Hepatic stellate cell (primary cell): ENCODE results near the gene NUB1.
A peak's percentile ranks its signal among the peaks of the same experiment; 100 is the strongest.

Experiments
- DNase-seq: peaks from one replicate; pipeline ENCODE4 v3.0.0; 2011; ENCODE audit warnings: low spot score

NUB1 gene

DNA sequence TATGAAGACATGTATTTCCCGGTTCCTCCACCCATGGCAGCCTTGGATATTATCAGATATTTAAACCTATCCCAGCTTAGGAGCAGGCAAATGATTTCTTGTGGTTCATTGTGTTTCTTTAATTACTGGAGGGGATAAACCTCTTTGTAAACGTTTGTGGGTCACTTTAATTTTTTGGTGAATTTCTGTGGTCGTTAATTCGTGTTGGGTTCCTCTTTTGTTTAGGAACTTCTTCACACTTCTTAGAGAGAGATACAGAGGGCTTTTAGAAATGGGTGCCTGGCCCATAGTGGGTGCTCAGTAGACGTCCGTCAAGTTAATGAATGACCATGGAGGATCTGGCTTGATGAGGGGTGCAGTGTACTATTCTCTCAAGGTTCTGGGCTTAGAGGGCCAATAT is 27.2 kb upstream of the NUB1 start:
- no peak for DNase-seq

- DNase-seq: peak; percentile 74
Observed at GRCh38 chr7:151315038-151315655, 26.5 kb upstream of the NUB1 start.

DNA sequence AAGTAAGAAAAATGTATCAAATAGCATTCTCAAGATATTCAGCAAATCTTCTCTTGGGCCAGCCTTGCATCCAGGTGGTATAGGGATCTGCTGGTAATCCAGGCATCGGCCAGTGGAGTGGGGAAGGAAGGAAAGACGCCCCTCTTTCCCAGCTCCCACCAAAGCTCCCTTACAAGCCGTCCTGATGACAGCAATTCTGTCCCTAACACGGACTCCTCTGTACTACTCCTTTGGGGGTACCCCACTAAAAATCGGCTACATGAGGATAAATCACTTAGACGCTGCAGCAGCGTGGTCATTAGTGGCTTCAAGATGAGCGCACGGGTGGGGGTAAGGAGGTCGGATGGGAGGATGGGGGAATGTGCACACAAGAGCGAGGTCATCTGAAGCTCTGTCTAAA is 24.7 kb upstream of the NUB1 start:
- no peak for DNase-seq

GRCh38 chr7:151317936-151318335 is 23.7 kb upstream of the NUB1 start:
- DNase-seq: no peak

GRCh38 chr7:151319189-151319588 is 22.4 kb upstream of the NUB1 start:
- DNase-seq: no peak

GRCh38 chr7:151320263-151320845 is 21.3 kb upstream of the NUB1 start:
- no peak for DNase-seq

- DNase-seq: no peak
Observed at GRCh38 chr7:151321341-151321740, 20.3 kb upstream of the NUB1 start.

DNA sequence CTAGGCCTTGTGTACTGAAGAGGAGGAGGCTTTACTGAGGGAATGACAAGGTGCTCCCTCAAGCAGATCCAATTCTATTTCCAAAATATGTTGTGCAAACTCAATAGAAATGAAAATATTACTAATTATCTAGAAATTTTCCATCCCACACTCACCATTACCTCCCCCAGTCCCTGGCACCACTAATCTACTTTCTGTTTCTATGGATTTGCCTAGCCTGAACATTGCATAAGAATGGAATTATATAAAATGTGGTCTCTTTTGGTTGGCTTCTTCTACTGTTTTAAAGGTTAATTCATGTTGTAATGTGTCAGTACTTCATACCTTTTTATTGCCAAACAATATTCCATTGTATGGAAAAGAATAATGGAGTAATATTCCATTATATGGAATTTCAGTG is 18.7 kb upstream of the NUB1 start:
- DNase-seq: no peak

DNA sequence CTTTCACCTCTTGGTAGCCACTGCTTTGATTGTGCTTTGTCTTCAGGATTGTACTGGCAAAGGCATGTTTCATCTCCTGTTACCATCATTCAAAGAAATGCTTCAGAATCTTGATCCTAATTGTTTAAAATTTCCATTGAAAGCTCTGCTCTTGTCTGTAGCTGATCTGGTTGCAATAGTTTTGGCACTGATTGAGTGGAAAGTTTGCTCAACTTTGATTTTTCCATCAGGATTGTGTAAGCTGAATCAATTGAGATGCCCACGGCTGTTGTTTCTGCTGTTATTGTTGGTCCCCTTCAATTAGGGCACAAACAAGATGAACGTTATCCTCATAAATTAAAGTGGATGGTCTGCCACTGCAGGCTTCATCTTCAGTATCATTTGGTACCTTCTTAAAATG is 14.6 kb upstream of the NUB1 start:
- no peak for DNase-seq

- no peak for DNase-seq
Observed at GRCh38 chr7:151327659-151328058, 14.0 kb upstream of the NUB1 start.

DNA sequence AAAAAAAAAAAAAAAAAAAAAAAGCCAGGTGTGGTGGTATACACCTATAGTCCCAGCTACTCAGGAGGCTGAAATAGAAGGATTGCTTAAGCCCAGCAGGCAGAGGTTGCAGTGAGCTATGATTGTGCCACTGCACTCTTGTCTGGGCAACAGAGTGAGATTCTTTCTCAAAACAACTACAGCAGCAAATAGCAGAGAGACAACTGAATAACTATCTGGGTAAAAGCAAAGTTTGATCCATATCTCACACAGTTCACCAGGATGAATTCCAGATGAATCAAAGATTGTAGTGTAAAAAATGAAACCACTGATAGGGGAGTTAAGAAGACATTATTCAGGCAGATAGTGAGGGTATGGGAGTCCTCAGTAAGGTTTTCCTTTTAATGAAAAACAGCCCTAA is 11.4 kb upstream of the NUB1 start:
- no peak for DNase-seq

- DNase-seq: no peak
Observed at GRCh38 chr7:151330661-151331060, 11.0 kb upstream of the NUB1 start.

DNA sequence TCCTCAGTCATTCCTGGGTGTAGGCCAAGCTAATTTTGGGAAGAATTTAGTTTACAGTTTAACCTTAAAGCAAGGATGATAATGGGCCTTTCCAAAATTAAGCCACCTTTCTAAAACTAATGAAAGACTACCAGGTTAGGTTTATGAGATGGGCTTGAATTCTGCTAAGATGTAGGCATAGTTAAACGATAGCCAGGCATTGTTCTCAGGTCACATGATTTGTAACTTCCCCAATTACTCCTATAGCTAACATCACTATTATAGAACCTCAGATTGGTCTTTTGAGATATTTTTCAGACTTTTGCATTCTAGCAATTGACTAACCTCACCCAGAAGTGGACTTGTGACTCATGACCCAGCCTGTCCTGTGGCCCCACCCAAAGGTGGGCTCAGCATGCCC is 7.0 kb upstream of the NUB1 start:
- no peak for DNase-seq

GRCh38 chr7:151336027-151336708 is 5.4 kb upstream of the NUB1 start:
- DNase-seq: no peak

- no peak for DNase-seq
Observed at GRCh38 chr7:151337346-151337745, 4.3 kb upstream of the NUB1 start.

DNA sequence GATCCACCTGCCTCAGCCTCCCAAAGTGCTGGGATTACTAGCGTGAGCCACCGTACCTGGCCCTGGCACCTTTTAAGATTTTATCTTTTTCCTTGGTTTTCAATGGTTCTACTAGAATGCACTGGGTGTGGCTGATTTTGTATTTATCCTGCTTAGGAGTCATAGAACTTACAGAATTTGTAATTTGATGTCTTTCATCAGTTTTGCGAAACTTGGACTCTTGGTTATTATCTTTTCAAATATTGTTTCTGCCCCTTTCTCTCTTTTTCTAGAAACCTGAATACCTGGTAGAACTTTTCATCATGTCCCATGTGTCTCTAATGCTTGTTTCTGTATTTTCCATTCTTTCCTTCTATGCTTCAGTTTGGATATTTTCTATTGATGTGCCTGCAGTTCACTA is 2.8 kb upstream of the NUB1 start:
- DNase-seq: no peak

DNA sequence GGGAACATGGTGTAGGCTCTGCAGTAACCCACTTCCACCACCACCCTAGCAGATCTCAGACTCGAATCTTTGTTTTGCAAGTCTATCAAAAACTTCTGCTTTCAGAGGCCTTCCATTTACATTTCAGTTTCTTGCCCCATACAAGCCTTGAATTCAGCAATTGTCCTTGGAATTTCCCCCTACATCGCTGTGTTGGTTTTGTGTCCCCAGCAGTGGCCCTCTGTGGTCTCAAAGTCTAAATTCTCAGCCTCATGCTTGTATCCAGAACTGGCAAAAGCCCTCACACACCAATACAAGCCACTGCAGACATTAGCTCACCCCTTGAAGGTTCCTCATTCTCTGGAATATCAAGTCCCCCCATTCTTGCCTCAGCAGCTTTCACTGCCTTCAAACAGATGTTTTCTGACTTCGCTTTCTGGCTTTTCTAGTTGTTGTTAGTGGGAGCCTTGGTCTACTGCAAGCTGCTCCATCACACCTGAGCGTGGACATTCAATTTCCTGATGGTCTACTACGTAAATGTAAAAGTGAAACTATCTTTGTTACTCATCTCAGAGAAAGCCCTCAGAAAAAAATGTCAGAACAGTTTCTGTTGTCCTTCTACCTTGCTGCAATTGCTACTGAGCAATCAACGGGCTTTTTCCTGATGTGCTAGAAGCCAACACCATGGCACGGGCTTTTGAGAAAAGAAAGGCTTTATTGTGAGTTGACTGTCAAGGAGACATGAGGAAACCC is 1.8 kb upstream of the NUB1 start:
- no peak for DNase-seq

DNA sequence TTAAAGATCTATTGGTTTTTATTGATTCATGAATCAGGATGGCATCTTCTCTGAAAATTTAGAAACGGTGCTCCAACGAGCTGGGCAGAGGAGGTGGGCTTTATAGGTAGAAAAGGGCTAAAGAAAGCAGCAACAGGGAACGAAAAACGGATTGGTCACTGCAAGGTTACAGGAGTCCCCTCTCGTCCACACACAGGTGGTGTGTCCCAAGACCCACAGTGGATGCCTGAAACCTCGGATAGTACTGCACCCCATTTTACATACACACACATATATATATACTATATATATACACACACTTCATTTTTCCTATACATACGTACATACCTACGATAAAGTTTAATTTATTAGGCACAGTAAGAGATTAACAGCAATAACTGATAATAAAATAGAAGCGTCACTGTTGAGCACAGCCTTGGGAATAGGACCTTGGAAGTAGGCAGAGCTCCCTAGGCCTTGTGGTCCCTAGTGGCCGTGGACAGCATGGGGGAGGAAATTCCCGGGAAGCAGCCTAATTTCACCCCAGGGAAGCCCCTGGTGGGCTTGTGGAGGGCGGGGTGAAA is 737 bp upstream of the NUB1 start:
- DNase-seq: peak; percentile 28

DNA sequence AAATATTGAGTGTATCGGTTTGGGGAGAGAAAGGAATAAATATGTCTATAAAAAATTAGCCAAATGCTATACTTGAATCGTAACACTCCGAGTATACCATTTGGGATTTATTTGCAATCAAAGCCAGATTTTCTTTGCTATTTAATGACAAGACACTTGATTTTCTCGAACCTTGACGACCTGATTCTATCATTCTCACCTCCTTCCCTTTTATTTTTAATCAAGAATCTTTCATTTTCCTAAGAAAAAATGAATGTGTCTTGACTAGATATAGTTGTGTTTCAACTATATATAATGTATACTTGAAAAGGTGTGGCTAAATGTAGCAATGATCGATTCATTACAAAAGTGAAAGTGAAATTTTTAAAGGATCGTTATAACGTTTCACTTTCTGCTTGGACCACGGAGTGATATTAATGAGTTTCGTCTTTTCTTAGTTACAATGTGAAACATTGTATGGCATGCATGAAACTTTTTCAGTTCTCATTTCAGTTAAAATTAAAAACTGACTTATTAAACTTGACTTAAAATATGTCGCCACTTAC is 562 bp downstream of the NUB1 start:
- DNase-seq: no peak

DNA sequence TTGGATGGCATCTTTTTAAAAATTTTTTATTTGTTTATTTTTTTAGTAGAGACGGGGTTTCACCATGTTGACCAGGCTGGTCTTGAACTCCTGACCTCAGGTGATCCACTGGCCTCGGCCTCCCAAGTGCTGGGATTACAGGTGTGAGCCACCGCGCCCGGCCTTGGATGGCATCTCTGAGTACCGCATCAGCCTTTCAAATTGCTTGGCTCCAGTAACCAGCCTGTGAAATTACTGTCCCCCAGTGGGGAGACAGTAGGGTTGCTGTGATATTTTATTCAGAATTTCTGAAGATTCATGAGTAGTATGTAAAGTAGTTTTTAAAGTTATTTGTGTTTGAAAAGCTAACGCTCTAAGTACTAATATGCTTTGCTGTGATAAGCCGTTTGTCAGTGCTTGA is 1.2 kb downstream of the NUB1 start:
- no peak for DNase-seq

DNA sequence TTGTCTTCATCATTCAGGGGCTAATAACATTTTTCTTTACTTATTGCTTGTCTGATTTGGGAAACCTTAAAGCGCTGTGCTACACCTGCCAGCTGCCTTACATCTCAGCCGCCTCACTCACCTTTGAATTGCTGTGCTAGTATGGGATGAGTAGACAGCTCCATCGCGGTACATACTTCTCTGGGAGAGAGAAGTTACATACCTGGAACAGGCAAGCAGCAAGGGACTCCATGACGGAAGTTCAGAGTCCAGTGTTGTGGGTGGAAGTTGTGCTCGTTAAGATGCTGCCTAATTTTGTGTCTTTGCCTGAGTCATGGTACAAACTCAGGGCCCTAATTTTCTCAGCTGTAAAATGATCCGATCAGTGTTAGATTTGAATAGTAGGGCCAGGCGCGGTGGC is 1.9 kb downstream of the NUB1 start:
- DNase-seq: no peak
